NT2/D1 (cell line): Measurements from ENCODE around the gene PCDHA1.
"Not testable (repeated sequence)": the region's sequence is repeated elsewhere in the genome, so short reads cannot be mapped to it uniquely, and the experiment has no call there.

Experiments used
- DNase-seq: peaks from one replicate; pipeline ENCODE4 v3.0.0-alpha.2; 2011; ENCODE audit warnings: low read depth, low spot score
- H3K27me3 ChIP-seq: 2 replicates; pipeline ENCODE4 v1.6.0; 2011; ENCODE audit warnings: mild to moderate bottlenecking; ENCODE audit not compliant: insufficient read length, insufficient read depth
- H3K36me3 ChIP-seq: 2 replicates; pipeline ENCODE4 v1.6.1; 2011; ENCODE audit warnings: mild to moderate bottlenecking, low read length, mixed read lengths; ENCODE audit not compliant: insufficient read depth, insufficient read length
- H3K4me1 ChIP-seq: 2 replicates; pipeline ENCODE4 v1.5.1; 2011; ENCODE audit not compliant: insufficient read depth, insufficient read length
- H3K4me3 ChIP-seq: 2 replicates; pipeline ENCODE4 v1.5.1; 2011; ENCODE audit warnings: low read depth; ENCODE audit not compliant: insufficient read length
- H3K9ac ChIP-seq: 2 replicates; pipeline ENCODE4 v1.6.0; 2011; ENCODE audit warnings: low read depth; ENCODE audit not compliant: insufficient read length
- H3K9me3 ChIP-seq: 2 replicates; pipeline ENCODE4 v1.5.1; 2011; ENCODE audit warnings: mild to moderate bottlenecking, low read length; ENCODE audit not compliant: insufficient read depth
- SUZ12 ChIP-seq: IDR thresholded peaks from 2 replicates; pipeline ENCODE4 v1.6.1; 2011; ENCODE audit not compliant: insufficient read length, insufficient read depth; ENCODE audit errors: extremely low read depth
- YY1 ChIP-seq: IDR thresholded peaks from 2 replicates; pipeline ENCODE4 v1.6.1; 2011; ENCODE audit not compliant: insufficient read length, insufficient read depth
- ZNF274 ChIP-seq: IDR thresholded peaks from 2 replicates; pipeline ENCODE4 v1.6.1; 2011; ENCODE audit warnings: mild to moderate bottlenecking, low read depth, low read length

Gene PCDHA1

GRCh38 chr5:140791089-140791488 is 5.1 kb downstream of the PCDHA1 start:
- Histone ChIP-seq H3K9ac (no peak overlapping the region), H3K4me3 (no peak overlapping the region), H3K9me3 (peaks cover 4% of the 10 kb centered on the region; the same call in 1 of the 2 replicates), H3K4me1 (no peaks in the 10 kb centered on the region), H3K27me3 (no peaks in the 10 kb centered on the region), H3K36me3 (no peaks in the 10 kb centered on the region)
- TF ChIP-seq ZNF274 (no peak), YY1 (no peak), SUZ12 (no peak)
- no peak for DNase-seq

GRCh38 chr5:140794595-140795258 is 8.8 kb downstream of the PCDHA1 start, which contains the start of gene PCDHA2:
Gene PCDHA2, plus strand, starts transcription at chr5:140794852.
- no peaks in the 10 kb centered on the region for H3K4me1 ChIP-seq
- H3K4me3 ChIP-seq, result no peak within 1 kb of the TSS
- DNase-seq, result no peak
- peaks cover 12% of the 10 kb centered on the region; the same call in 1 of the 2 replicates for H3K9me3 ChIP-seq
- H3K36me3 ChIP-seq, result no peaks in the 10 kb centered on the region
- H3K9ac ChIP-seq, result no peak within 1 kb of the TSS
- TF ChIP-seq SUZ12 (no peak), ZNF274 (no peak), YY1 (no peak)
- H3K27me3 ChIP-seq, result no peaks in the 10 kb centered on the region

GRCh38 chr5:140795259-140795641 is 9.3 kb downstream of the PCDHA1 start:
- Histone ChIP-seq H3K4me3 (no peak overlapping the region), H3K9ac (no peak overlapping the region), H3K4me1 (no peaks in the 10 kb centered on the region), H3K27me3 (no peaks in the 10 kb centered on the region), H3K36me3 (no peaks in the 10 kb centered on the region), H3K9me3 (peaks cover 12% of the 10 kb centered on the region; the same call in 1 of the 2 replicates)
- DNase-seq, result no peak
- TF ChIP-seq ZNF274, result no peak

GRCh38 chr5:140796072-140796717 is 10.3 kb downstream of the PCDHA1 start:
- not testable (repeated sequence) for DNase-seq, H3K4me1 ChIP-seq, H3K36me3 ChIP-seq, H3K9ac ChIP-seq, H3K4me3 ChIP-seq, H3K27me3 ChIP-seq
- peaks cover 12% of the 10 kb centered on the region; the same call in 1 of the 2 replicates for H3K9me3 ChIP-seq

- TF ChIP-seq ZNF274 (no peak), YY1 (no peak), SUZ12 (no peak)
- Histone ChIP-seq H3K36me3 (no peaks in the 10 kb centered on the region), H3K4me3 (no peak overlapping the region), H3K9ac (no peak overlapping the region), H3K27me3 (no peaks in the 10 kb centered on the region), H3K4me1 (no peaks in the 10 kb centered on the region), H3K9me3 (peaks cover 12% of the 10 kb centered on the region; the same call in 1 of the 2 replicates)
- no peak for DNase-seq
Observed at GRCh38 chr5:140796718-140797095, 10.8 kb downstream of the PCDHA1 start.

- Histone ChIP-seq H3K36me3 (no peaks in the 10 kb centered on the region), H3K27me3 (no peaks in the 10 kb centered on the region), H3K9ac (no peak within 1 kb of the TSS), H3K4me3 (no peak within 1 kb of the TSS), H3K4me1 (no peaks in the 10 kb centered on the region), H3K9me3 (peaks cover 8% of the 10 kb centered on the region; the same call in 1 of the 2 replicates)
- no peak for DNase-seq
- TF ChIP-seq ZNF274, result no peak
- no peak for TF ChIP-seq SUZ12
- no peak for TF ChIP-seq YY1
Observed at GRCh38 chr5:140800816-140801493, 15.0 kb downstream of the PCDHA1 start, which contains the start of gene PCDHA3. Gene PCDHA3, plus strand, starts transcription at chr5:140801057.

- Histone ChIP-seq H3K4me1 (no peaks in the 10 kb centered on the region), H3K9me3 (peaks cover 8% of the 10 kb centered on the region; the same call in 1 of the 2 replicates), H3K4me3 (no peak overlapping the region), H3K27me3 (no peaks in the 10 kb centered on the region), H3K9ac (no peak overlapping the region), H3K36me3 (no peaks in the 10 kb centered on the region)
- TF ChIP-seq ZNF274 (no peak), YY1 (no peak), SUZ12 (no peak)
- no peak for DNase-seq
Observed at GRCh38 chr5:140801494-140801841, 15.5 kb downstream of the PCDHA1 start.

GRCh38 chr5:140802381-140802780 is 16.4 kb downstream of the PCDHA1 start:
- H3K4me3 ChIP-seq, H3K27me3 ChIP-seq, H3K9ac ChIP-seq, H3K36me3 ChIP-seq, H3K4me1 ChIP-seq, DNase-seq, H3K9me3 ChIP-seq: not testable (repeated sequence)
